HG02571 (cell line): ENCODE results near the gene ENTR1.

Experiments
- ATAC-seq: cut with Tn5 transposase; IDR thresholded peaks from one replicate; pipeline ENCODE4 v1.9.1; 2021; ENCODE audit warnings: mild to moderate bottlenecking, moderate library complexity; ENCODE audit not compliant: unreplicated experiment

The ENTR1 gene

GRCh38 chr9:136410500-136411287 lies at the start of gene ENTR1, which contains the start of gene PMPCA:
ENTR1 (minus strand) TSS chr9:136410614; CDS start chr9:136410397, 217 bp downstream.
PMPCA (plus strand) TSS chr9:136410658; CDS start chr9:136410669, 11 bp downstream.
- peak; percentile 74 for ATAC-seq

GRCh38 chr9:136459425-136459824 lies 49.0 kb upstream of the ENTR1 start:
- no peak for ATAC-seq

GRCh38 chr9:136457326-136457725 lies 46.9 kb upstream of the ENTR1 start:
- ATAC-seq, result no peak

GRCh38 chr9:136456258-136456657 lies 45.8 kb upstream of the ENTR1 start:
- no peak for ATAC-seq

GRCh38 chr9:136455043-136456002 lies 44.9 kb upstream of the ENTR1 start:
- ATAC-seq, result no peak

- no peak for ATAC-seq
Observed at GRCh38 chr9:136454026-136454796, 43.8 kb upstream of the ENTR1 start.

- no peak for ATAC-seq
Observed at GRCh38 chr9:136453326-136453725, 42.9 kb upstream of the ENTR1 start.

GRCh38 chr9:136451221-136451877 lies 40.9 kb upstream of the ENTR1 start:
- no peak for ATAC-seq

- ATAC-seq, result no peak
Observed at GRCh38 chr9:136448655-136449054, 38.2 kb upstream of the ENTR1 start.

GRCh38 chr9:136447173-136447778 lies 36.9 kb upstream of the ENTR1 start:
- no peak for ATAC-seq

- no peak for ATAC-seq
Observed at GRCh38 chr9:136445799-136446198, 35.4 kb upstream of the ENTR1 start.

- ATAC-seq, result no peak
Observed at GRCh38 chr9:136444102-136444501, 33.7 kb upstream of the ENTR1 start.

- ATAC-seq, result no peak
Observed at GRCh38 chr9:136443687-136444086, 33.3 kb upstream of the ENTR1 start.

GRCh38 chr9:136443087-136443486 lies 32.7 kb upstream of the ENTR1 start:
- no peak for ATAC-seq

GRCh38 chr9:136442265-136442664 lies 31.9 kb upstream of the ENTR1 start:
- no peak for ATAC-seq

- ATAC-seq, result no peak
Observed at GRCh38 chr9:136441681-136442245, 31.3 kb upstream of the ENTR1 start.

- no peak for ATAC-seq
Observed at GRCh38 chr9:136441191-136441680, 30.8 kb upstream of the ENTR1 start.

GRCh38 chr9:136439481-136440408 lies 29.3 kb upstream of the ENTR1 start, which contains the start of gene INPP5E:
INPP5E (minus strand) TSS chr9:136439845; CDS start chr9:136439419, 426 bp downstream.
- ATAC-seq, result peak; percentile 55
